Gastrocnemius medialis (tissue), 4 donors: Measurements from ENCODE around the gene AASDH. TPM values are rescaled to one million over a fixed set of nuclear protein-coding genes. Genes with fewer than 3 reads are reported as not detected.

ENCODE experiments used
- ATAC-seq, 2 donors: fragments of 150-250 bp; one replicate each; pipeline ENCODE4 v1.9.1; 2016
- DNase-seq, 2 donors: peaks; one replicate each; pipeline ENCODE4 v3.0.0-alpha.2; 2019
- H3K27ac ChIP-seq, 4 donors: fragments of 200-600 bp; sonication (generic); 1 replicate in 1 of 4; 2 replicates in 3 of 4; pipeline ENCODE4 v1.5.1; 2016 to 2018; ENCODE audit warnings: mild to moderate bottlenecking in 2 of 4, moderate library complexity in 1 of 4
- H3K27me3 ChIP-seq, 3 donors: fragments of 200-600 bp; sonication (generic) in 2 of 3; 1 replicate in 1 of 3; 2 replicates in 2 of 3; pipeline versions ENCODE4 v1.5.1 to v1.6.0; 2016 to 2019; ENCODE audit warnings: mild to moderate bottlenecking in 1 of 3, moderate library complexity in 1 of 3
- H3K36me3 ChIP-seq, 2 donors: fragments of 200-600 bp; sonication (generic) in 1 of 2; one replicate each; pipeline ENCODE4 v1.5.1; 2017 to 2018
- H3K4me1 ChIP-seq, 2 donors: fragments of 200-600 bp; sonication (generic) in 1 of 2; one replicate each; pipeline ENCODE4 v1.5.1; 2016 to 2017; ENCODE audit warnings: mild to moderate bottlenecking in 2 of 2
- H3K4me3 ChIP-seq, 4 donors: fragments of 200-600 bp; sonication (generic) in 3 of 4; 1 replicate in 1 of 4; 2 replicates in 3 of 4; pipeline ENCODE4 v1.5.1; 2016 to 2019; ENCODE audit warnings: mild to moderate bottlenecking in 2 of 4
- H3K9me3 ChIP-seq, 3 donors: fragments of 200-600 bp; sonication (generic) in 2 of 3; 1 replicate in 1 of 3; 2 replicates in 2 of 3; pipeline ENCODE4 v1.5.1; 2016 to 2019
- CTCF ChIP-seq, 5 experiments: fragments of 450-650 bp in 3 of 5; fragments of 200-600 bp in 2 of 5; sonication (generic) in 2 of 5; IDR thresholded peaks in 4 of 5; conservative IDR thresholded peaks in 1 of 5; 1 replicate in 4 of 5; 2 replicates in 1 of 5; pipeline ENCODE4 v1.5.1; 2016 to 2019; ENCODE audit warnings: antibody characterized with exemption in 5 of 5, mild to moderate bottlenecking in 3 of 5, moderate library complexity in 3 of 5
- POLR2A ChIP-seq, 2 donors: fragments of 450-650 bp; IDR thresholded peaks; one replicate each; pipeline ENCODE4 v1.6.1; 2017; ENCODE audit warnings: antibody characterized with exemption in 2 of 2, mild to moderate bottlenecking in 2 of 2, moderate library complexity in 2 of 2
- in situ Hi-C, 4 donors: fragments of 200-750 bp; cut with MboI; loops; one replicate each; pipeline versions ENCODE4 v1.15.0 to v1.8.0; 2017; ENCODE audit warnings: low sequenced_read_pairs in 4 of 4
- intact Hi-C: fragments of 100-400 bp; cut with DNase I; formaldehyde crosslinking; loops from one replicate; pipeline ENCODE4 v1.15.1; 2023; ENCODE audit warnings: low total_unique reads
- total RNA-seq, 4 donors: library from RNA; depleted of rRNA; stranded (reverse); fragments of >200 nt; gene quantifications; one replicate each; pipeline versions ENCODE4 v1.1.0 to v1.2.3, GENCODE V29; 2016

AASDH gene
- total RNA-seq, 4 donors from 2014 or later, result 2.6 to 4.2 (median 3.3) TPM

GRCh38 chr4:56314207-56314915, 72.9 kb downstream of the AASDH start:
- ATAC-seq, result no peak
- Histone ChIP-seq H3K4me1 (no peaks in the 10 kb centered on the region), H3K36me3 (no peaks in the 10 kb centered on the region), H3K4me3 (no peak overlapping the region), H3K9me3 (no peaks in the 10 kb centered on the region), H3K27ac (no peak overlapping the region), H3K27me3 (no peaks in the 10 kb centered on the region)
- intact Hi-C loops, result no loop called here
- TF ChIP-seq CTCF (IDR thresholded peaks at IDR 0.05 in 4 of 5, conservative IDR thresholded peaks at IDR 0.05 in 1 of 5) (no peak), POLR2A (IDR thresholded peaks at IDR 0.05) (no peak)
- in situ Hi-C loops, result no loop called here
- DNase-seq, result no peak

DNA sequence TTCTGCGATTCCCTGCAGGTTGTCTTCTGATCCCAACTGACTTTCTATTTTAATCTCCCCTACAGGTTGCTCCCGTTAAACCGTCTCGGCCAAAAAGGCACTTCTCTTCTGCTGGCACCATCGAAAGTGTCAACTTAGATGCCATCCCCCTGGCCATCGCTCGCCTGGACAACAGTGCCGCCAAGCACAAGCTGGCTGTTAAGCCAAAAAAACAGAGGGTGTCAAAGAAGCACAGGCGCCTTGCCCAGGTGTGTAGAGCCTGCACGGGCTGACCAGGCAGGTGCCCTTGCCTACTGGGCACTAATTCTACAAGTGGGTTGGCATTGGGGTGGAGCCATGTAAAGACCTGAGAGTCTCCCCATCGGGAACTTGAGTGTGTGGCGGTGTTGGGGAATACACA, 74.2 kb downstream of the AASDH start:
- no peak for ATAC-seq
- Histone ChIP-seq H3K4me1 (no peaks in the 10 kb centered on the region), H3K9me3 (no peaks in the 10 kb centered on the region), H3K27me3 (no peaks in the 10 kb centered on the region), H3K4me3 (no peak overlapping the region), H3K36me3 (no peaks in the 10 kb centered on the region), H3K27ac (no peak overlapping the region)
- DNase-seq, result no peak
- intact Hi-C loops, result no loop called here
- TF ChIP-seq POLR2A (IDR thresholded peaks at IDR 0.05) (no peak), CTCF (IDR thresholded peaks at IDR 0.05 in 4 of 5, conservative IDR thresholded peaks at IDR 0.05 in 1 of 5) (no peak)
- in situ Hi-C loops, result no loop called here

GRCh38 chr4:56311299-56311975, 75.9 kb downstream of the AASDH start:
- ATAC-seq, result no peak
- H3K36me3 ChIP-seq, result no peaks in the 10 kb centered on the region
- TF ChIP-seq POLR2A (IDR thresholded peaks at IDR 0.05) (no peak), CTCF (IDR thresholded peaks at IDR 0.05 in 4 of 5, conservative IDR thresholded peaks at IDR 0.05 in 1 of 5) (no peak)
- H3K4me1 ChIP-seq, result no peaks in the 10 kb centered on the region
- DNase-seq, result no peak
- H3K27ac ChIP-seq, result no peak overlapping the region
- in situ Hi-C loops (no loop called here), intact Hi-C loops (no loop called here)
- no peaks in the 10 kb centered on the region for H3K9me3 ChIP-seq
- H3K27me3 ChIP-seq, result no peaks in the 10 kb centered on the region
- H3K4me3 ChIP-seq, result no peak overlapping the region

- Histone ChIP-seq H3K36me3 (no peaks in the 10 kb centered on the region), H3K4me3 (no peak overlapping the region), H3K9me3 (no peaks in the 10 kb centered on the region), H3K27me3 (no peaks in the 10 kb centered on the region), H3K4me1 (no peaks in the 10 kb centered on the region), H3K27ac (no peak overlapping the region)
- no peak for TF ChIP-seq POLR2A (IDR thresholded peaks at IDR 0.05)
- no peak for TF ChIP-seq CTCF (IDR thresholded peaks at IDR 0.05 in 4 of 5, conservative IDR thresholded peaks at IDR 0.05 in 1 of 5)
- ATAC-seq, result no peak
- intact Hi-C loops, result no loop called here
- in situ Hi-C loops, result no loop called here
- no peak for DNase-seq
These were observed 76.7 kb downstream of the AASDH start for GRCh38 chr4:56310401-56311125.
